PC-3 (cell line): ENCODE measurements around the gene RAB18. TPM values are rescaled to one million over a fixed set of nuclear protein-coding genes. Genes with fewer than 3 reads are reported as not detected.

Experiments
- ATAC-seq: fragments of 200-7000 bp; cut with Tn5 transposase; 2 replicates; pipeline ENCODE4 v1.9.1; 2020; ENCODE audit warnings: mild to moderate bottlenecking, moderate library complexity
- BruUV-seq: library from RNA; stranded (reverse); fragments of 400-500 nt; replicated peaks from 2 replicates; lab custom pipeline; 2021; lab: Mats Ljungman, UMichigan
- CTCF ChIA-PET: fragments of 300-600 bp; sonication (Branson Sonifier 250); formaldehyde crosslinking; loops from one replicate; lab custom pipeline; 2022; ENCODE audit warnings: antibody characterized with exemption; lab: Charles Lee
- POLR2A ChIA-PET: fragments of 300-600 bp; sonication (Branson Sonifier 250); formaldehyde crosslinking; loops from one replicate; lab custom pipeline; 2022; ENCODE audit warnings: antibody characterized with exemption; ENCODE audit not compliant: unreplicated experiment; lab: Charles Lee
- DNase-seq: peaks from one replicate; pipeline ENCODE4 v3.0.0-alpha.2; 2015
- H2AFZ ChIP-seq: fragments of 300-600 bp; sonication (generic); 2 replicates; pipeline ENCODE4 v1.6.0; 2016; ENCODE audit warnings: antibody characterized with exemption, low read length
- H3F3A ChIP-seq: fragments of 300-600 bp; sonication (generic); one replicate; pipeline ENCODE4 v1.6.0; 2017; ENCODE audit warnings: antibody characterized with exemption, low read length, control low read depth, mild to moderate bottlenecking; ENCODE audit not compliant: unreplicated experiment
- H3K27ac ChIP-seq: fragments of 300-600 bp; sonication (generic); 2 replicates; pipeline ENCODE4 v1.5.1; 2016; ENCODE audit warnings: mild to moderate bottlenecking, low read length
- H3K27me3 ChIP-seq: fragments of 300-600 bp; sonication (generic); 2 replicates; pipeline ENCODE4 v1.6.1; 2016; ENCODE audit warnings: low read length, mixed read lengths
- H3K36me3 ChIP-seq: fragments of 300-600 bp; sonication (generic); 2 replicates; pipeline ENCODE4 v1.6.1; 2016; ENCODE audit warnings: low read depth, mixed run types, low read length, mixed read lengths
- H3K4me1 ChIP-seq: fragments of 300-600 bp; sonication (generic); 2 replicates; pipeline ENCODE4 v1.5.1; 2016; ENCODE audit warnings: low read length; ENCODE audit not compliant: insufficient read depth
- H3K4me2 ChIP-seq: fragments of 300-600 bp; sonication (generic); 2 replicates; pipeline ENCODE4 v1.6.0; 2016; ENCODE audit warnings: low read length
- H3K4me3 ChIP-seq: fragments of 300-600 bp; sonication (generic); 2 replicates; pipeline ENCODE4 v1.5.1; 2016; ENCODE audit warnings: mild to moderate bottlenecking, low read length, mixed read lengths
- H3K79me2 ChIP-seq: fragments of 300-600 bp; sonication (generic); 2 replicates; pipeline ENCODE4 v1.6.1; 2017; ENCODE audit warnings: low read length, mixed read lengths
- H3K9ac ChIP-seq: fragments of 300-600 bp; sonication (generic); 2 replicates; pipeline ENCODE4 v1.6.0; 2016; ENCODE audit warnings: mild to moderate bottlenecking, low read length
- H3K9me2 ChIP-seq: fragments of 300-600 bp; sonication (generic); replicated peaks from 2 replicates; pipeline ENCODE4 v1.6.1; 2016; ENCODE audit warnings: mixed run types, low read length, mixed read lengths
- H3K9me3 ChIP-seq: fragments of 300-600 bp; sonication (generic); 2 replicates; pipeline ENCODE4 v1.6.1; 2016; ENCODE audit warnings: low read length, mixed read lengths
- H4K20me1 ChIP-seq: fragments of 300-600 bp; sonication (generic); 2 replicates; pipeline ENCODE4 v1.6.1; 2016; ENCODE audit warnings: low read length, mixed read lengths
- EZH2 ChIP-seq: fragments of 300-600 bp; sonication (generic); IDR thresholded peaks from one replicate; pipeline ENCODE4 v1.6.1; 2017; ENCODE audit warnings: antibody characterized with exemption, mild to moderate bottlenecking, low read length; ENCODE audit not compliant: unreplicated experiment
- EZH2phosphoT487 ChIP-seq: fragments of 300-600 bp; sonication (generic); IDR thresholded peaks from 2 replicates; pipeline ENCODE4 v1.6.1; 2018; ENCODE audit warnings: mild to moderate bottlenecking, antibody characterized with exemption, low read length, borderline replicate concordance
- intact Hi-C: fragments of 100-400 bp; cut with micrococcal nuclease; formaldehyde crosslinking; loops from 2 replicates; pipeline ENCODE4 v1.9.0; 2023
- total RNA-seq: library from RNA; depleted of rRNA; stranded (reverse); fragments of >200 nt; gene quantifications from 2 replicates; pipeline ENCODE4 v1.2.3, GENCODE V29; 2014
- TF ChIP-seq, protein P1 (sequence below): fragments of 300-600 bp; sonication (generic); conservative IDR thresholded peaks from 2 replicates; pipeline ENCODE4 v1.5.1; 2017; ENCODE audit warnings: antibody characterized with exemption, low read depth, mild to moderate bottlenecking, low read length

Gene RAB18
- total RNA-seq, 1 experiment from 2014 or later: 32.0 TPM

GRCh38 chr10:27531336-27531847 is 27.3 kb downstream of the RAB18 start:
- H2AFZ ChIP-seq: no peak overlapping the region
- H3K27ac ChIP-seq: no peak overlapping the region
- TF ChIP-seq EZH2phosphoT487 (no peak), EZH2 (no peak)
- TF ChIP-seq, protein P1, sequence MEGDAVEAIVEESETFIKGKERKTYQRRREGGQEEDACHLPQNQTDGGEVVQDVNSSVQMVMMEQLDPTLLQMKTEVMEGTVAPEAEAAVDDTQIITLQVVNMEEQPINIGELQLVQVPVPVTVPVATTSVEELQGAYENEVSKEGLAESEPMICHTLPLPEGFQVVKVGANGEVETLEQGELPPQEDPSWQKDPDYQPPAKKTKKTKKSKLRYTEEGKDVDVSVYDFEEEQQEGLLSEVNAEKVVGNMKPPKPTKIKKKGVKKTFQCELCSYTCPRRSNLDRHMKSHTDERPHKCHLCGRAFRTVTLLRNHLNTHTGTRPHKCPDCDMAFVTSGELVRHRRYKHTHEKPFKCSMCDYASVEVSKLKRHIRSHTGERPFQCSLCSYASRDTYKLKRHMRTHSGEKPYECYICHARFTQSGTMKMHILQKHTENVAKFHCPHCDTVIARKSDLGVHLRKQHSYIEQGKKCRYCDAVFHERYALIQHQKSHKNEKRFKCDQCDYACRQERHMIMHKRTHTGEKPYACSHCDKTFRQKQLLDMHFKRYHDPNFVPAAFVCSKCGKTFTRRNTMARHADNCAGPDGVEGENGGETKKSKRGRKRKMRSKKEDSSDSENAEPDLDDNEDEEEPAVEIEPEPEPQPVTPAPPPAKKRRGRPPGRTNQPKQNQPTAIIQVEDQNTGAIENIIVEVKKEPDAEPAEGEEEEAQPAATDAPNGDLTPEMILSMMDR: no peak
- peaks cover 15% of the 10 kb centered on the region for H3K36me3 ChIP-seq
- ATAC-seq: no peak
- H3K79me2 ChIP-seq: peaks cover 12% of the 10 kb centered on the region; the same call in 1 of the 2 replicates
- H3K27me3 ChIP-seq: no peaks in the 10 kb centered on the region
- H3K9me2 ChIP-seq: no peaks in the 10 kb centered on the region
- ChIA-PET POLR2A (no interaction called here), CTCF (no interaction called here)
- no peak overlapping the region for H3K4me3 ChIP-seq
- H3K4me2 ChIP-seq: no peak overlapping the region
- no peaks in the 10 kb centered on the region for H3K9me3 ChIP-seq
- H3K4me1 ChIP-seq: no peaks in the 10 kb centered on the region
- no peak overlapping the region for H3K9ac ChIP-seq
- intact Hi-C loops: no loop called here
- BruUV-seq: no TSS peak
- H3F3A ChIP-seq: no peaks in the 10 kb centered on the region
- no peaks in the 10 kb centered on the region for H4K20me1 ChIP-seq
- DNase-seq: no peak

GRCh38 chr10:27534161-27534700 is 30.1 kb downstream of the RAB18 start:
- no peaks in the 10 kb centered on the region for H3K79me2 ChIP-seq
- no TSS peak for BruUV-seq
- peaks cover 20% of the 10 kb centered on the region for H3K36me3 ChIP-seq
- H3K9ac ChIP-seq: no peak overlapping the region
- no peak overlapping the region for H3K27ac ChIP-seq
- H3K9me3 ChIP-seq: no peaks in the 10 kb centered on the region
- no peak for TF ChIP-seq EZH2phosphoT487
- TF ChIP-seq, protein P1: no peak
- no peak for TF ChIP-seq EZH2
- POLR2A ChIA-PET: interaction anchor here (0.6 kb wide), 1 partner anchor 552 kb away, joined by 15 read pairs; no protein-coding TSS in a partner anchor
- ATAC-seq (no peak), DNase-seq (no peak)
- no peak overlapping the region for H3K4me3 ChIP-seq
- H3F3A ChIP-seq: no peaks in the 10 kb centered on the region
- H3K9me2 ChIP-seq: no peaks in the 10 kb centered on the region
- intact Hi-C loops: no loop called here
- CTCF ChIA-PET: no interaction called here
- no peak overlapping the region for H2AFZ ChIP-seq
- no peaks in the 10 kb centered on the region for H4K20me1 ChIP-seq
- H3K27me3 ChIP-seq: no peaks in the 10 kb centered on the region
- no peak overlapping the region for H3K4me2 ChIP-seq
- no peaks in the 10 kb centered on the region for H3K4me1 ChIP-seq

GRCh38 chr10:27535317-27535716 is 31.2 kb downstream of the RAB18 start:
- DNase-seq (no peak), ATAC-seq (no peak)
- Histone ChIP-seq H3K9me2 (no peaks in the 10 kb centered on the region), H3K27me3 (no peaks in the 10 kb centered on the region), H3K9me3 (no peaks in the 10 kb centered on the region), H3K27ac (no peak overlapping the region), H3K9ac (no peak overlapping the region), H3K4me1 (no peaks in the 10 kb centered on the region), H3F3A (no peaks in the 10 kb centered on the region), H3K36me3 (peaks cover 20% of the 10 kb centered on the region), H2AFZ (no peak overlapping the region), H4K20me1 (no peaks in the 10 kb centered on the region), H3K79me2 (no peaks in the 10 kb centered on the region), H3K4me2 (no peak overlapping the region), H3K4me3 (no peak overlapping the region)
- intact Hi-C loops: no loop called here
- no TSS peak for BruUV-seq
- TF ChIP-seq, protein P1: no peak
- TF ChIP-seq EZH2phosphoT487 (no peak), EZH2 (no peak)
- CTCF ChIA-PET: no interaction called here
- POLR2A ChIA-PET: no interaction called here
